ENCODE data around the gene F2R.

Gene F2R

DNA sequence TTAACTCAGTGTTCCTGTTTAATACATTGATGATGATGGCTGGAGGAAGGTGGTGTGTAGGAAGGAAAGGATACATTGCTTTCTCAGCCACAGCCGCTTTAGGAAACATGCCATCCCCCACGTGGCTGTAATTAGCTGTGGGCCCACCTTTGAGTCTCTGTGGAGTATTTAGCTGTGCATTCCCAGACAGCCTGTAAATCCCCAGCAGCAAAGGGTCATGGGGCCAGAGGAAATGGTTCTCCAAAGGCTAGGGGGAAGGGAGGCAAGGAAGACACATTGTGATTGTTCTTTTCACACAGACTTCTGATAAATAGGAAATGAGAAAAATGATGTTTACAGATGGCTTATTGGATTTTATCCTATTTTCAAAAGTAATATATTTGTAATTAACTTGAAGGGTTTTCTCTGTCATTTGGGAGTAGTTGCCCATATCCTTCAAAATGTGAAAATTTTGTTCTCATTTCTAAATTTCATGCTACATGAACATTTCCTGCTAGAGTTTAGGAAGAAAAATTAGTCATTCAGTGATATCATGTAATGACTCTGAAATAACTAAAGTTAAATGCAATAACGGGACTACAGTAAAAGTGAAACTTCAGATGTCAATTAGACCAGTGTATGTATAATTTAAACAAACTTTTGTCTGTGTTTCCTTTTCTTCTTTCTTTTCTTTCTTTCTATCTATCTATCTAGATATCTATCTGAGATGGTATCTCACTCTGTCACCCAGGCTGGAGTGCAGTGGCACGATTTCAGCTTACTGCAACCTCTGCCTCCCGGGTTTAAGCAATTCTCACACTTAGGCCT is 24.3 kb upstream of the F2R start:
- TF ChIP-seq CTCF (conservative IDR thresholded peaks at IDR 0.05) (no peak), ZFX (IDR thresholded peaks at IDR 0.05) (no peak)
- peak overlapping the region; percentile 45 for H3K27ac ChIP-seq

- TF ChIP-seq CTCF (conservative IDR thresholded peaks at IDR 0.05) (no peak), ZFX (IDR thresholded peaks at IDR 0.05) (no peak)
- no peak overlapping the region for H3K27ac ChIP-seq
These were observed 23.7 kb upstream of the F2R start for GRCh38 chr5:76692274-76692540.

DNA sequence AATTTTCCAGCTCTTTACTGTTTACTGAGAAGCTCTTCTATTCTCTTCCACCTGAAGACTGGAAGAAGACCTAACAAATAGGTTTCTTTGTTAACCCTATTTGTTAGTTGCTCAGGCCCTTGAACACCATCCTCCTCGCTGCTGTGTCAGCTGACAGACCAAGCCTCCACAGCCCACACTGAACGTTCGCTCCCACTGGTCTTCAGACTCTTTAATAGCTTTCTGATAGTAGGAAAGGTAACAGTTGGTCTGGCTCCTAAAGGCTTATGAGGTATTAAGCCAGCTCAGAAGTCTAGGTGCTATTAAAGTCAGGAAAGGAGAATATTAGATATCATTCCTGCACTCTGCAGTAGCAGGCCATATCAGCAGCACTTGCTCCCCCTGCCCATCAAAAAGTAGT is 23.3 kb upstream of the F2R start:
- H3K27ac ChIP-seq, result no peak overlapping the region
- TF ChIP-seq CTCF (conservative IDR thresholded peaks at IDR 0.05) (no peak), ZFX (IDR thresholded peaks at IDR 0.05) (no peak)

DNA sequence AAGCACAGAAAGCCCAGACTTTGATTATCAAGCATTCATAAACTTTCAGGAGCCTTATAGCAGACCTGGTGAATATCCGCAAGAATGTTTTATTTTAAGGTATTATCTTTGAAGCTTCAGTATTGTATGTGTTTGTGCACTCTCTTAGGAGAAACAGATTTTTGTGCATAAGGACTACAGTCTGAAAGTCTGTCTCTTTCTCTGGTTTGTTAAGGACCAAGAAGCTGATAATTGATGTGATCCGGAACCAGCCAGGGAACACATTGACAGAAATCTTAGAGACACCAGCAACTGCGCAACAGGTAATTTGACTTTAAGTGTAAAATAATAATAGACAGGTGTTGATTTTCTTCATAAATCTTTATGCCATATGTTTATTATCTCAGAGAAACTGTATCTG is 22.8 kb upstream of the F2R start:
- no peak overlapping the region for H3K27ac ChIP-seq
- no peak for TF ChIP-seq CTCF (conservative IDR thresholded peaks at IDR 0.05)
- no peak for TF ChIP-seq ZFX (IDR thresholded peaks at IDR 0.05)

DNA sequence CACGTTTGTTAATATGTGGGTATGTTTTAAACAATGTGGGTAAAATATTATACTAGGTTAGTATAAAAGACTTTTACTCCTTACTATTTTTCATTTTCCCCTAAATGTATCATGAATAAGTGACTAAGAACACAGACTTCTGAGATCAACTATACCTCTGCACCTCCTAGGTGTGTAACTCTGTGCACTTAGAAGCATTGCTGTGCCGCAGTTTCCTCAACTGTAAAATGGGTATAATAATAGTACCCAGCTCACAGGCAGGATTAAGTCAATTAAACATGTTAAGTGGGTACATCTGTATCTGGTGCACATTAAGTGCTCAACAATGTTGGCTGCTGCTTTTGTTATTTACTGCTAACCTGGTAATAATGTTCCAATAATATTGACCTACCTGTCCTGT is 21.6 kb upstream of the F2R start:
- TF ChIP-seq ZFX (IDR thresholded peaks at IDR 0.05) (no peak), CTCF (conservative IDR thresholded peaks at IDR 0.05) (no peak)
- H3K27ac ChIP-seq, result no peak overlapping the region

DNA sequence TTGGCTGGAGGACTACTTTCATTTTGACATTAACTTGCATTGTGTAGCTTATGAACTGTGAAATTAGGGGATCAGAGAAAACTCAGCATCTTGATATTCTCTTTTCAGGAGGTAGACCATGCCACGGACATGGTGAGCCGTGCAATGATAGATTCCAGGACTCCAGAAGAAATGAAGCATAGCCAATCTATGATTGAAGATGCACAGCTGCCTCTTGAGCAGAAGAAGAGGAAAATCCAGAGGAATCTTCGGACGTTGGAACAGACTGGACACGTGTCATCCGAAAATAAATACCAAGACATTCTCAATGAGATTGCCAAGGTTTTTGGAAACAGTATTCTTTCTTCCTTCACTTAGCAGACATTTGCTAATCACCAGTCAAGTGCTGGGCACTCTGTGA is 20.6 kb upstream of the F2R start:
- no peak overlapping the region for H3K27ac ChIP-seq

GRCh38 chr5:76696251-76696650 is 19.7 kb upstream of the F2R start:
- H3K27ac ChIP-seq, result no peak overlapping the region
- no peak for TF ChIP-seq ZFX (IDR thresholded peaks at IDR 0.05)
- TF ChIP-seq CTCF (conservative IDR thresholded peaks at IDR 0.05), result no peak

More for the DNA sequence above, 20.6 kb upstream of the F2R start:
- TF ChIP-seq ZFX (IDR thresholded peaks at IDR 0.05) (no peak), CTCF (conservative IDR thresholded peaks at IDR 0.05) (no peak)

Data from C4-2B (cell line).